OCI-LY3 (cell line): ENCODE measurements around the gene CDS2.

Source experiments
- EZH2phosphoT487 ChIP-seq: fragments of 200-600 bp; shearing (Covaris generic); IDR thresholded peaks from 2 replicates; pipeline ENCODE4 v1.6.1; 2018; ENCODE audit warnings: antibody characterized with exemption, mixed run types, low read depth
- TF ChIP-seq, protein P1 (sequence below): fragments of 200-600, 300-600 bp; sonication (generic); IDR thresholded peaks from 2 replicates; pipeline ENCODE4 v1.5.1; 2014; ENCODE audit warnings: antibody characterized with exemption, low read length, low read depth

DNA sequence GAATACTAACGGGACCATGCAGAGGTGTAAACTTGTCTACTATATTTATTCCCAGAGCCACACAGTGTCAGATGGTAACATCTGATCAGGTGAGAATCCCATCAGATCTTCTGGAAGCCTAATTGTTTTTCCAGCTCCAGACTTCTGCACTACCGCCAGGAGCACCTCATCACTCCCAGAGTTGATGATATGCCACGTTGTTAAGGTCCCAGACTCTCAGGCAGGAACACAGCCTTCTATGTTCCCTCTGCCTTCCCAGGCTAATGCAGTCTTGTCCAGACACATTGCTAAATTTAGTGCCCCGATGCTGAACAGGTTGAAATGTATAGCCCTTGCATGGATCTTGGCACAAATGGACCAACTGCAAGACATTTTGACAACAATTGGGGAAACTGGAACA is 103.7 kb downstream of the CDS2 start:
- TF ChIP-seq, protein P1, sequence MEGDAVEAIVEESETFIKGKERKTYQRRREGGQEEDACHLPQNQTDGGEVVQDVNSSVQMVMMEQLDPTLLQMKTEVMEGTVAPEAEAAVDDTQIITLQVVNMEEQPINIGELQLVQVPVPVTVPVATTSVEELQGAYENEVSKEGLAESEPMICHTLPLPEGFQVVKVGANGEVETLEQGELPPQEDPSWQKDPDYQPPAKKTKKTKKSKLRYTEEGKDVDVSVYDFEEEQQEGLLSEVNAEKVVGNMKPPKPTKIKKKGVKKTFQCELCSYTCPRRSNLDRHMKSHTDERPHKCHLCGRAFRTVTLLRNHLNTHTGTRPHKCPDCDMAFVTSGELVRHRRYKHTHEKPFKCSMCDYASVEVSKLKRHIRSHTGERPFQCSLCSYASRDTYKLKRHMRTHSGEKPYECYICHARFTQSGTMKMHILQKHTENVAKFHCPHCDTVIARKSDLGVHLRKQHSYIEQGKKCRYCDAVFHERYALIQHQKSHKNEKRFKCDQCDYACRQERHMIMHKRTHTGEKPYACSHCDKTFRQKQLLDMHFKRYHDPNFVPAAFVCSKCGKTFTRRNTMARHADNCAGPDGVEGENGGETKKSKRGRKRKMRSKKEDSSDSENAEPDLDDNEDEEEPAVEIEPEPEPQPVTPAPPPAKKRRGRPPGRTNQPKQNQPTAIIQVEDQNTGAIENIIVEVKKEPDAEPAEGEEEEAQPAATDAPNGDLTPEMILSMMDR, result no peak
- TF ChIP-seq EZH2phosphoT487, result no peak
